H1 (cell line): ENCODE data around the gene ZNF398. TPM values are rescaled to one million over a fixed set of nuclear protein-coding genes. Genes with fewer than 3 reads are reported as not detected.

Experiments used
- HDAC2 ChIP-seq, 2 experiments: fragments of 300-600 bp in 1 of 2; sonication (generic) in 1 of 2; IDR thresholded peaks; 2 replicates each; pipeline ENCODE4 v1.6.1; 2011 to 2012; ENCODE audit warnings: low read depth in 2 of 2, low read length in 2 of 2, mild to moderate bottlenecking in 2 of 2, moderate library complexity in 2 of 2, borderline replicate concordance in 1 of 2, inconsistent platforms in 1 of 2
- HDAC6 ChIP-seq: IDR thresholded peaks from one replicate; pipeline ENCODE4 v1.7.1; 2012; ENCODE audit warnings: low read depth, mild to moderate bottlenecking, inconsistent platforms, low read length, moderate library complexity
- JUND ChIP-seq: IDR thresholded peaks from 2 replicates; pipeline ENCODE4 v1.6.1; 2011; ENCODE audit warnings: mild to moderate bottlenecking, improper control_type of control experiment, low read length
- NANOG ChIP-seq: IDR thresholded peaks from 2 replicates; pipeline ENCODE4 v1.6.1; 2011; ENCODE audit warnings: low read length, low read depth, mild to moderate bottlenecking, inconsistent platforms; ENCODE audit not compliant: insufficient read depth, poor library complexity, severe bottlenecking
- POU5F1 ChIP-seq: IDR thresholded peaks from 2 replicates; pipeline ENCODE4 v1.6.1; 2011; ENCODE audit warnings: low read depth, mild to moderate bottlenecking, low read length, moderate library complexity
- SIRT6 ChIP-seq: IDR thresholded peaks from one replicate; pipeline ENCODE4 v1.7.1; 2012; ENCODE audit warnings: low read length, inconsistent platforms
- TAF1 ChIP-seq: IDR thresholded peaks from 2 replicates; pipeline ENCODE4 v1.6.1; 2011; ENCODE audit warnings: mild to moderate bottlenecking, low read depth, low read length
- TCF12 ChIP-seq: IDR thresholded peaks from 2 replicates; pipeline ENCODE4 v1.6.1; 2011; ENCODE audit warnings: low read depth, mild to moderate bottlenecking, low read length
- YY1 ChIP-seq: IDR thresholded peaks from 2 replicates; pipeline ENCODE4 v1.6.1; 2011; ENCODE audit warnings: low read depth, mild to moderate bottlenecking, low read length
- polyA plus RNA-seq, 7 experiments: library from polyadenylated mRNA; depleted of rRNA in 3 of 7; stranded (reverse) in 5 of 7; unstranded in 2 of 7; fragments of >200 nt in 5 of 7; fragments of 200-250 nt in 2 of 7; gene quantifications; 1 replicate in 5 of 7; 2 replicates in 1 of 7; 4 replicates in 1 of 7; pipeline versions ENCODE4 v1.2.1 to v1.2.3, GENCODE V29; 2011 to 2013; ENCODE audit warnings: missing spikeins in 2 of 7, mixed read lengths in 2 of 7
- total RNA-seq: library from RNA; stranded (reverse); fragmentation: NEBNext Ultra II Directional; extraction: Animal tissue kit (Norgen Biotek cat#: 25700); gene quantifications from 2 replicates; pipeline ENCODE4 v1.2.1, GENCODE V29; 2021

The ZNF398 gene
- total and polyA plus RNA-seq, 2 of the 8 experiments (the other 6 are each of a cell fraction or from before 2014, with no cell fraction given) = 52.7 to 63.5 TPM

DNA sequence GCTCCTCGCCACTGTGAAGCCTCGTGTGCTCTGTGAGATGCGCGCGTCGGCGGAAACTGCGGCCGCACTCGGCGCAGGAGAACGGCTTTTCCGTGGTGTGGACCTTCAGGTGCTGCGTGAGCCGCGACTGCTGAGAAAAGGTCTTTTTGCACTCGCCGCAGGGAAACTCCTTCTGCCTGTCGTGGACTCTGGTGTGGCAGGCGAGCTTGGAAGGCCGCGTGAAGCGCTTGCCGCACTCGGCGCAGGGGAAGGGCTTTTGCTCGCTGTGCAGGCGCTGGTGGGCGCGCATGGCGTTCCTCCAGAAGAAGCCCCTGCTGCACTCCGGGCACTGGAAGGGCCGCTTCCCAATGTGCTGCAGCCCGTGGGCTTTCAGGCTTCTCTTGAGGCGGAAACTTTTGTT lies 43.0 kb upstream of the ZNF398 start (continued):
- no peak for TF ChIP-seq HDAC6
- TF ChIP-seq TAF1 = no peak
- no peak for TF ChIP-seq SIRT6
- no peak for TF ChIP-seq HDAC2 (IDR thresholded peaks at IDR 0.05; ENCODE audit: borderline replicate concordance in 1 of 2, low read depth in 2 of 2, low read length in 2 of 2)
- TF ChIP-seq YY1 = no peak
- TF ChIP-seq POU5F1 = no peak
- TF ChIP-seq TCF12 = no peak
- TF ChIP-seq NANOG = no peak
- no peak for TF ChIP-seq JUND
